GM12801 (cell line): Measurements from ENCODE around the gene ZEB2.

Experiments used
- CTCF ChIP-seq: IDR thresholded peaks from one replicate; pipeline ENCODE4 v1.5.1; 2011; ENCODE audit warnings: control low read depth; ENCODE audit not compliant: insufficient read length; ENCODE audit errors: extremely low read depth

Gene ZEB2

GRCh38 chr2:144341538-144341937 lies 178.4 kb downstream of the ZEB2 start:
- TF ChIP-seq CTCF, result no peak

- TF ChIP-seq CTCF, result no peak
Observed at GRCh38 chr2:144339048-144339447, 180.9 kb downstream of the ZEB2 start.

- no peak for TF ChIP-seq CTCF
Observed at GRCh38 chr2:144334551-144334950, 185.4 kb downstream of the ZEB2 start.
